ENCODE results near the gene CLEC1B. TPM values are rescaled to one million over a fixed set of nuclear protein-coding genes. Genes with fewer than 3 reads are reported as not detected.

CLEC1B gene
- total and polyA plus RNA-seq, 9 of the 15 experiments (the other 6 are each of a cell fraction or from before 2014, with no cell fraction given): not detected

GRCh38 chr12:9951026-9951675, 47.8 kb downstream of the CLEC1B start:
- Histone ChIP-seq H3K9me1 (ENCODE audit: control insufficient read depth, insufficient read depth, low read length) (no peaks in the 10 kb centered on the region), H3K79me2 (ENCODE audit: control insufficient read depth, insufficient read depth, low read length) (no peaks in the 10 kb centered on the region), H3K36me3 (ENCODE audit: control insufficient read depth, insufficient read depth, low read length) (no peaks in the 10 kb centered on the region), H3K27me3 (ENCODE audit: control insufficient read depth in 2 of 2, insufficient read depth in 2 of 2, low read length in 2 of 2) (peaks cover 5 to 8% of the 10 kb centered on the region in 2 experiments; a peak in 4 of 5 replicates), H2AFZ (ENCODE audit: low read depth, low read length) (no peak overlapping the region), H4K20me1 (replicated peaks; ENCODE audit: control insufficient read depth, insufficient read depth, low read length) (no peaks in the 10 kb centered on the region), H3K27ac (ENCODE audit: extremely low read depth, low read depth, low read length) (no peak overlapping the region), H3K9ac (ENCODE audit: insufficient read depth in 1 of 2, low read depth in 2 of 2, low read length in 2 of 2) (no peak overlapping the region), H3K4me1 (replicated peaks in 1 of 2; ENCODE audit: control insufficient read depth in 2 of 2, insufficient read depth in 2 of 2, low read length in 2 of 2) (no peaks in the 10 kb centered on the region), H3K4me2 (ENCODE audit: insufficient read depth, low read length) (no peak overlapping the region), H3K9me3 (replicated peaks; ENCODE audit: control insufficient read depth, insufficient read depth, low read depth, low read length) (no peaks in the 10 kb centered on the region), H3K4me3 (no peak overlapping the region)
- TF ChIP-seq ZNF780A (CRISPR knock-in tag; IDR thresholded peaks at IDR 0.05) (no peak), SMARCE1 (IDR thresholded peaks at IDR 0.05) (no peak), ZNF764 (CRISPR knock-in tag; IDR thresholded peaks at IDR 0.05; ENCODE audit: low read depth) (no peak), GABPB2 (CRISPR knock-in tag; conservative IDR thresholded peaks at IDR 0.05) (no peak), TFAM (CRISPR knock-in tag; conservative IDR thresholded peaks at IDR 0.05) (no peak), HNRNPH1 (optimal IDR thresholded peaks at IDR 0.05; ENCODE audit: low read depth, low read length) (no peak)
- BruUV-seq (replicated peaks): no TSS peak
- DNase-seq (ENCODE audit: extremely low read depth in 1 of 4, low spot score in 3 of 4) (no peak), ATAC-seq (no peak), FAIRE-seq (no peak)
- POLR2A ChIA-PET: no interaction called here
- intact Hi-C loops (cut with micrococcal nuclease) (no loop called here), in situ Hi-C loops (cut with MboI) (no loop called here)
- WGBS (ENCODE audit: insufficient coverage, low coverage, missing lambda C conversion rate): 4% methylated on average over 5 of the region's 5 CpGs
- CTCF ChIA-PET (ENCODE audit: low intra/inter-chr PET ratio): no interaction called here
